Hematopoietic multipotent progenitor cell treated with erythropoietin and hydrocortisone succinate and interleukin-3 and kit ligand, for 6 days (in vitro differentiated cells): ENCODE results near the gene LRRC17.
A peak's percentile ranks its signal among the peaks of the same experiment; 100 is the strongest.
"Not testable (repeated sequence)": the region's sequence is repeated elsewhere in the genome, so short reads cannot be mapped to it uniquely, and the experiment has no call there.

ENCODE experiments used
- DNase-seq: peaks from one replicate; pipeline ENCODE4 v3.0.0-alpha.2; 2015

Gene LRRC17

GRCh38 chr7:102897856-102898531, 14.8 kb upstream of the LRRC17 start:
- DNase-seq, result peak; percentile 27

GRCh38 chr7:102898532-102898859, 14.3 kb upstream of the LRRC17 start:
- DNase-seq, result peak; percentile 28

- DNase-seq, result not testable (repeated sequence)
These were observed 10.7 kb upstream of the LRRC17 start for GRCh38 chr7:102902052-102902451.

DNA sequence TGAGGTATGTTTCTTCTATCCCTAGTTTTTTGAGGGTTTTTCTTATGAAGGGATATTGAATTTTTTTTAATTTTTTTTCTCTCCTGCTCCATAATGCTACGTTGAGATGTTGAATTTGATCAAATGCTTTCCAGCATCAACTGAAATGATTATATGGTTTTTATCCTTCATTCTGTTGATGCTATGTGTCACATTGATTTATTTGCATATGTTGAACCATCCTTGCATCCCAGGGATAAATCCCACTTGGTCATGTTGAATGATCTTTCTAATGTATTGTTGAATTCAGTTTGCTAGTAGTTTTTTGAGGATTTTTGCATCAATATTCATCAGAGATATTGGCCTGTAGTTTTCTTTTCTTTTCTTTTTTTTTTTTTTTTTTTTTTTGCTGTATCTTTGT, 9.2 kb upstream of the LRRC17 start:
- not testable (repeated sequence) for DNase-seq

DNA sequence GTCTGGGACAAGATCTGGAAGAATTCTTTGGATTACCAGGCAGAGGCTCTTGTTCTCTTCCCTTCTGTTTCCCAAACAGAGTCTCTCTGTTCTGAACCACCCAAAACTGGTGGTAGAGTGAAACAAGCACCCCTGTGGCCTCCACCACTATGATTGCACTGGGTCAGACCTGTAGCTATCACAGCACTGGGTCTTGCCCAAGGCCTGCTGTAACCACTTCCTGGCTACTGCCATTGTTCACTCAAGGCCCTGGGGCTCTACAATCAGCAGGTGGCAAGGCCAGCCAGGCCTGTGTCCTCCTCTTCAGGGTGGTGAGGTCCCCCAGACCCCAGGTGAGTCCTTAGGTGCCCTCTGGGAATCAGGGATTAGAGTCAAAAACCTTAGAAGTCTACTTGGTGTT, 4.1 kb upstream of the LRRC17 start:
- DNase-seq, result peak; percentile 34

- DNase-seq, result no peak
These were observed 1.0 kb downstream of the LRRC17 start for GRCh38 chr7:102913826-102914225.

DNA sequence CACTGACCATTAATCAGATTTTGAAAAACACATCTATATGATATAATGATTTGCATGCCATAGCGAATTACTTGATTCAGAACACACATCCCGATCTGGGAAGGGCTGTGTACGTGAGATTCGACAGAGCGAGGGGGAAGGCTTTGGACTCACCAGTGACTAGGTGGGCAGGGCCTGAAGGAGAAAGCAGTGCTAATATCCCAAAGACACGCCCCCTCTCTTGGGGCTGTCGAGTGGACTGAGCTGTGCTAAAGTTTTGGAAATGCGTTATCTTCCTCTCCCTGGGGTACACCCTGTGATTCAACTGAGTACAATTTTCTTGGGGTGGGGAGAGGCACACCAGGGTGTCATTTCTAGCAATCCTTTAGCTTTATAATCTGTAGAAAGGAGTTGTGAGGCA, 1.8 kb downstream of the LRRC17 start:
- DNase-seq, result no peak

- DNase-seq, result no peak
These were observed 3.6 kb downstream of the LRRC17 start for GRCh38 chr7:102916426-102916825.

- no peak for DNase-seq
These were observed 4.1 kb downstream of the LRRC17 start for GRCh38 chr7:102916881-102917280.

- DNase-seq, result no peak
These were observed 4.9 kb downstream of the LRRC17 start for GRCh38 chr7:102917436-102918353.

GRCh38 chr7:102918845-102919244, 6.0 kb downstream of the LRRC17 start:
- no peak for DNase-seq

DNA sequence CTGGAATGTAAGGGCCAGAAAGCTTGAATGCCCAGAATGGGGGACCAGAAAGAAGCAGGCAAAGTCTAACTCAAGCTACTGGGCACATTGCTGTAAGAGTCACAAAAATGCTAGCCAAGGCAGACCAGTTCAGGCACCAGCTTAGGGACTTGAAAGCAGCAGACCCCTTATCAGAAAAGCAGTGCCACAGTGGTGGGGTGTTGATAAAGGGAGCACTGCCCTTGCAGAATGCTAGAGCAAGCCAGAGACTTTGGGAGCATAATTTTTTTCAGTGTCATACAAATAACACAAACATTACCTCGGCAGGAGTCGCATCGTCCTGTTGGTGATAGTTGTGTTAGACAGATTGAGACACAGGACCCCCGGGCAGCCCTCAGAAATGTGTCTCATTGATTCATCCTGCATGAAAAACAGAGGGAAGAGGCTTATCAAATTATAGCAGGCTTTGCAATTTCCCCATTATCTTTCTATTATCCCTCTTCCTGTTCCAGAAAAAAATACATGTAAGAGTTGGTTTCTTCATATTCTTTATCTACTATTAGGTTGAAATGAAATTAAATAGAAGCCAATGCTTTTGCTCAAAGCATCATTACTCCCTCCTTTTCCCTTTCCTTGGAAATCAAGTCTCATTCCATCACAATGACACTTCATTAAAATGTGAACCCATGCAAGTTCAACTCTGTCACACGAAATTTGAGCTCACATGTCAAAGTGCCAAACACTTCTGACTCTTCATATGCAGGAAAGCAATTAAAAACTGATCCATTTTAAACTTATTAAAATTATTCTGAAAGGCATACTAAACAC, 13.4 kb downstream of the LRRC17 start:
- peak; percentile 94 for DNase-seq

GRCh38 chr7:102926783-102927140, 14.0 kb downstream of the LRRC17 start:
- no peak for DNase-seq

DNA sequence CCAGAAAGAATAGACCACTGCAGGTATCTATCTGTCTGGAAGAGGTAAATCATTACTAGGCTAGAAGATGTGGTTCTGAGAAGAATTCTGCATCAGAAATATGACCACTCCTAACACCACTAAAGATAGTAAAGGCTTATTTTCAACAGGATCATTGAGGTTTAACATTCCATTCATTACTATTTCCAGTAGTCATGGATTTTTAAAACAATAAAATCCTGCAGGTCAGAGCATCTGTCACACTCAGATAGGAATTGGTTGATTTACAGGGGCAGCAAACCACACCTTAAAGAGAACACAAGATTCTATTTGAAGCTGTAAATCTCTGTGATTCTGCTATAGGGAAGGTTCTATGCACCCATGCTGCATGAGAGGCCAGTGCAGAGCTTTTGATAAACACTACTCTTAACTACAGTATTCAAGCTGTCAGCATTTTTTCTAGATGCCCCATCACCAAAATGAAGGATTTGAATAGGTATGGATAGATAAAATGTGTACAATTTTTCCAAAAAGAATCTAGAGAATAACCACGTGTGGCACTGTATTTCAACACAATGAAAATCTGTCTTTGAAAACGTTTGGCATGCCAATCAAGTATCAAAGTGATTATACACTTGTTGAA, 14.6 kb downstream of the LRRC17 start:
- DNase-seq, result no peak

DNA sequence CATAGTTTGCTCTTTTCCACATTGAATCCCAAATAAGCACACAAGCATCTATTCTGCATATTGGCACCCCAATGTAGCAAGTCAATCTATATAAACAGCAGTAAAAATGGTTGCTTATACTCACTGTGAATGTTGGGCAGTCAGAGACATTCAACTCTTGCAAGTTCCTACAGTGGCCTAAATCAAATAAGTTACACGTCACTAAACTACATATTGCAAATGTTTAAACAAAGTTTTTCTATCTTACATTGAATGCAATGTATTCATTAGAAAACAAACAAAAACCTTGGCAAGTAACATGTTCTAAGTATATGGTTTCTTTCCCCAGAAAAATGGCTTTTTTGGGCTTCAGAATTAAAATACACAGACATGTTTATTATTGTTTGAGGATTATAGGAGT, 19.0 kb downstream of the LRRC17 start:
- DNase-seq, result no peak

DNA sequence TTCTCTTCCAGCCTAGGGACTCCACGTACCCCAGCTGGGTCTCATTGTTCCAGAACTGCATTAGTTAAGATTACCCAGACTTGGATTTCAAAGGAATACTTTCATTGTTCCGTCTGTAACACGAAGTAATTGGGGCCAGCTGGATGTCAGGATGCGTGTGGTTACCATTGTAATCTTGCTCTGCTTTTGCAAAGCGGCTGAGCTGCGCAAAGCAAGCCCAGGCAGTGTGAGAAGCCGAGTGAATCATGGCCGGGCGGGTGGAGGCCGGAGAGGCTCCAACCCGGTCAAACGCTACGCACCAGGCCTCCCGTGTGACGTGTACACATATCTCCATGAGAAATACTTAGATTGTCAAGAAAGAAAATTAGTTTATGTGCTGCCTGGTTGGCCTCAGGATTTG, 21.0 kb downstream of the LRRC17 start:
- DNase-seq, result no peak

- no peak for DNase-seq
These were observed 21.4 kb downstream of the LRRC17 start for GRCh38 chr7:102934239-102934638.

DNA sequence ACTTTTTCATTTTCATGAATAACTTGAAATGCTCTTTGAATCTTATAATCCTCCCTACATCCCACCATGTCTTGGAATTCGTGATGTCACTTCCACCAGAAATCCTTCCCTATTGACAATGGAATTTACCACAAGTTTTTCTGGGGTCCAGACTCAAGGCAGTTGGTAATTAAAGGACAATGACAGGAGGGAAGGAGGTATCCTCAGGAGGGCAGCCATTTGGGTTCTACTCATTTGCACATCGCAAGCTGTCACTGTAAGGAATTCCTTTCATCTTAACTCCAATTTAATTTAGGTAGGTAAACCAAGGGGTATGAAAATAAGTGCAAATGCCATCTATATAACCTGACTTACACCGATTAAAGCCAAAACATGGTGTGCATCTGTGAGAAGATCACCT, 21.9 kb downstream of the LRRC17 start:
- DNase-seq, result no peak

DNA sequence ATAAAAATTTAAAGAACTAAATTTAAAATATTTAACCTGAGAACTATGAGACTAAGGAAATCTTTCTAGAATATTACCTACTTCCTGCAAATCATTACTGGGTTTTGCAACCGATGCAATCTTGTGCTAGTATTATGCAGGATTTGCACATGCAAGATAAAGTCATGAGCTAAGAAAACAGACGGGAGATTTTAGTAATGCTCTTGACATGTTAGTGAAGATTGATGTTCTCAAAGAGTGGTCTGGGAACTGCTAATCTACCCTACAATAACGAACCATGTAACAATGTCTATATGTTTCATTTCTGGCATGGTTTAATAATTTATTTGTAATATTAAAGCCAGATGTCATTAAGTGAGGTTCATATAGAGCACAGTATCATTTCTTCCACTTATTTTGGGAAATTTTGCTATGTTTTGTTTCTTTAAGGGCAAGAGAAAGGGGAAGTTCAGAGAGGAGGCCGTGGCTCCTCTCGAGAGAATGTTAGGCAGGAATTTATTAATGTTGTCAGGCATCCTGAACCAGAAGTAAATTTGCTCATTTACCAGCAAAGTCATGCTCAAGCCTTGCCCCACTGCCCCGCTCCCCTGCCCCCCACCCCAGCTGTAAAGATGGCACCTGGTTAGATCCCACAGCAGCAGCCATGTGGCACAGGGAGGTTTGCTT, 22.8 kb downstream of the LRRC17 start:
- DNase-seq, result peak; percentile 36

GRCh38 chr7:102938679-102939078, 25.9 kb downstream of the LRRC17 start:
- no peak for DNase-seq

DNA sequence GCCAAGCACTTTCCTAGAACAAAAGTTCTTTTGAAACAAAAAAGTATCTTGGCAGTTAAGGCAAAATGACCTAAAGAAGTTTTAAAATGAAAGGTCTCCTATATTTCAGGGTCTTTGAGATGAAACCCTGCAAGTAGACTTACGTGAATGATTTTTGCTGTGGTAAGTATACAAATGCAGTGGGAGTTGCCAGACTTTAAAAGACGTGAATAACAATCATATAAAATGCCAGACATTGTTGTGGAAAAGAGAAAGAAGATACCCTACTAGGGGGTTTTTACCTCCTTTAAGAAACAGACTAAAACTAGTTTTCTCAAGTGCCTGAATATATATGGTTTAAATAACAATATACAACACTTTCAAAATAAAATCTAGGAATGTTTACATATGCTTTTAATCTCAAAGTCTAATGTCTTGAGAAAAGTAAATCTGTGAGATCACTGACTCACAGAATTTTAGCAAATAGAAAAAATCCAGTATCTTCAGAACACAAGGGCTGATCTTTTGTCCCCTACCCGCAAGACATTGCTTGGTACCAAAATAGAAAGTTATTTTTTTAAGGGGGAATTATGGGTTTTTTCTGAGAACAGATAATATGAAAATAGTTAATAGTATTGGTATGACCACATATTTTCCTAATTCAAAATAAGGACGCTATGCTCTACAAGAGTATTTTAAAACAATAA, 29.5 kb downstream of the LRRC17 start:
- no peak for DNase-seq

- DNase-seq, result no peak
These were observed 30.1 kb downstream of the LRRC17 start for GRCh38 chr7:102942868-102943267.
